AG04450 (cell line): Measurements from ENCODE around the gene UQCR10. TPM values are rescaled to one million over a fixed set of nuclear protein-coding genes. Genes with fewer than 3 reads are reported as not detected.
A peak's percentile ranks its signal among the peaks of the same experiment; 100 is the strongest.

Experiments
- CTCF ChIA-PET: fragments of 300-600, 350-600 bp; formaldehyde crosslinking; extraction: SDS; loops from one replicate; lab custom pipeline; 2022; ENCODE audit warnings: antibody characterized with exemption, inconsistent platforms; lab: Charles Lee
- POLR2A ChIA-PET: fragments of 350-600 bp; formaldehyde crosslinking; extraction: SDS; loops from one replicate; lab custom pipeline; 2021; ENCODE audit warnings: antibody characterized with exemption, inconsistent platforms; lab: Yijun Ruan, JAX
- DNase-seq: peaks from one replicate; pipeline ENCODE4 v3.0.0-alpha.2; 2011; ENCODE audit warnings: low read depth, low spot score
- H3K27ac ChIP-seq: one replicate; pipeline ENCODE4 v1.5.1; 2012; ENCODE audit warnings: low read depth, low read length, control low read depth
- H3K27me3 ChIP-seq: one replicate; pipeline ENCODE4 v1.6.0; 2012; ENCODE audit warnings: low read length; ENCODE audit not compliant: control insufficient read depth, insufficient read depth
- H3K4me3 ChIP-seq: 2 replicates; pipeline ENCODE4 v1.5.1; 2011; ENCODE audit warnings: mild to moderate bottlenecking, low read depth, low read length, control low read depth
- H3K9me3 ChIP-seq: 2 replicates; pipeline ENCODE4 v1.5.1; 2012; ENCODE audit warnings: low read length; ENCODE audit not compliant: control insufficient read depth, insufficient read depth
- polyA plus RNA-seq: library from polyadenylated mRNA; depleted of rRNA; stranded (reverse); fragments of >200 nt; gene quantifications from 2 replicates; pipeline ENCODE4 v1.2.3, GENCODE V29; 2011
- TF ChIP-seq, protein P1 (sequence below): IDR thresholded peaks from 2 replicates; pipeline ENCODE4 v1.5.1; 2011; ENCODE audit warnings: low read depth, low read length, control low read depth, inconsistent platforms

The UQCR10 gene
- polyA plus RNA-seq, 1 experiment, result 170 TPM

DNA sequence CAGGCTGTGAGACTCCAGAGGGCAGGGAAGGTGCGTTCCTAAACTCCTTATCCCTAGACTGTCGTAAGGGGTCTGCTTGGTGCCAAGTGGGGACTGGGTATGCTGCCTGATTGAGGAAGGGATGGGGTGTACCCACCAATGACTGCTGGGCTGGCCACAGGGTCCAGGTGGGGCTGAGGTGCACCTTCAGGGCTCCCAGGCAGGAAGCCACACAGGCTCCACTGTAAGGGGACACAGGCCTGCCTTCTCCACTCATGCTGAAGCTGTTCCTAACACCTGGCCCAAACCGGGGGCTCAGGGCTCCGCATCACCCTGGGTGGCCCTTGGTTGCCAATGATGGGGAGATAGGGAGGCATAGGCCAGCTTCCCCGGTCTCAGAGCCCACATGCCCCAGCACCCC is 27.0 kb upstream of the UQCR10 start:
- CTCF ChIA-PET, result no interaction called here

DNA sequence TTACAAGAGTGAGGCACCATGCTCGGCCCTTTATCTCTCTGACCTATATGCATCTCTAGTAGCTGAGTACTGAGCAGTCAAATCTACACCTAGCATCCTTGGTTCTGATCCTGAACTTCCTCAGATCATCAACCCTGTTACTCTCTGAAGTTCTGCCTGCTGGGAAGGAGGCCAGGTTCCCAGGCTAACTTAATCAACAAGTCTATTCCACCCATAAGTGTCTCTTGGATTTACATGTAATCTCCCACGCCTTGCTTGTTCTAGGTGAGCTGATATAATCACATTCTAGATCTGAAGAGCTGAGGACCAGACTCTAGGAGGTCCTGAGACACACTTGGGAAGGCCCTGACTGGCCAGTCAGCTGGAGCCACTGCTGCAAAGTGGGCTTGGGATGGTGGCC is 25.2 kb upstream of the UQCR10 start:
- no peak overlapping the region for H3K4me3 ChIP-seq

More for the DNA sequence above, 27.0 kb upstream of the UQCR10 start:
- no peaks in the 10 kb centered on the region; the same call in 1 of the 2 replicates for H3K9me3 ChIP-seq
- POLR2A ChIA-PET, result no interaction called here
- H3K4me3 ChIP-seq, result no peak overlapping the region
- no peak for DNase-seq
- no peaks in the 10 kb centered on the region for H3K27me3 ChIP-seq
- TF ChIP-seq, protein P1, sequence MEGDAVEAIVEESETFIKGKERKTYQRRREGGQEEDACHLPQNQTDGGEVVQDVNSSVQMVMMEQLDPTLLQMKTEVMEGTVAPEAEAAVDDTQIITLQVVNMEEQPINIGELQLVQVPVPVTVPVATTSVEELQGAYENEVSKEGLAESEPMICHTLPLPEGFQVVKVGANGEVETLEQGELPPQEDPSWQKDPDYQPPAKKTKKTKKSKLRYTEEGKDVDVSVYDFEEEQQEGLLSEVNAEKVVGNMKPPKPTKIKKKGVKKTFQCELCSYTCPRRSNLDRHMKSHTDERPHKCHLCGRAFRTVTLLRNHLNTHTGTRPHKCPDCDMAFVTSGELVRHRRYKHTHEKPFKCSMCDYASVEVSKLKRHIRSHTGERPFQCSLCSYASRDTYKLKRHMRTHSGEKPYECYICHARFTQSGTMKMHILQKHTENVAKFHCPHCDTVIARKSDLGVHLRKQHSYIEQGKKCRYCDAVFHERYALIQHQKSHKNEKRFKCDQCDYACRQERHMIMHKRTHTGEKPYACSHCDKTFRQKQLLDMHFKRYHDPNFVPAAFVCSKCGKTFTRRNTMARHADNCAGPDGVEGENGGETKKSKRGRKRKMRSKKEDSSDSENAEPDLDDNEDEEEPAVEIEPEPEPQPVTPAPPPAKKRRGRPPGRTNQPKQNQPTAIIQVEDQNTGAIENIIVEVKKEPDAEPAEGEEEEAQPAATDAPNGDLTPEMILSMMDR, result no peak
- no peak overlapping the region for H3K27ac ChIP-seq

DNA sequence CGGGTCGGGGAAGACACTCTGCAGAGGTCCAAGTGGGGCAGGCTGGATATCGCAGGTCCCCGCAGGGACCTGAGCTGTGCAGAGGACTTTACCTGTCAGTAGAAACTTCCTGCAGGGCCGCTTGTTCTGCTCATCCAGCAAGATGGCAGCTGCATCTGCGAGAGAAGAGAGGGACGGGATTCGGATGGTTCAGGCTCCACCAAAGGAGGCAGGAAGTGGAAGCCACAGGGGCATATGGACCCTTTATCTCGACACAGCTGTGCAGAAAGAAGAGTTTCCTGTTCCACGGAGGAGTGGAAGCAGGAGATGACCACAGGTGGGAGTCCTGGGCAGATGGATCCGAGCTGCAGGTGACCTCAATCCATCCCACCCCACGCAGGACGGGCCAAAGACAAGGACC is 24.8 kb upstream of the UQCR10 start:
- TF ChIP-seq, protein P1, result no peak
- Histone ChIP-seq H3K4me3 (no peak overlapping the region), H3K27me3 (no peaks in the 10 kb centered on the region), H3K27ac (no peak overlapping the region), H3K9me3 (no peaks in the 10 kb centered on the region; the same call in 1 of the 2 replicates)
- ChIA-PET POLR2A (no interaction called here), CTCF (interaction anchor here (0.5 kb wide), 1 partner anchor 32 kb away, joined by 3 read pairs; no protein-coding TSS in a partner anchor)
- DNase-seq, result no peak

More for the DNA sequence above, 25.2 kb upstream of the UQCR10 start:
- no peak for DNase-seq
- H3K27ac ChIP-seq, result no peak overlapping the region
- CTCF ChIA-PET, result no interaction called here
- H3K27me3 ChIP-seq, result no peaks in the 10 kb centered on the region
- POLR2A ChIA-PET, result no interaction called here
- TF ChIP-seq, protein P1, result no peak
- no peaks in the 10 kb centered on the region; the same call in 1 of the 2 replicates for H3K9me3 ChIP-seq

DNA sequence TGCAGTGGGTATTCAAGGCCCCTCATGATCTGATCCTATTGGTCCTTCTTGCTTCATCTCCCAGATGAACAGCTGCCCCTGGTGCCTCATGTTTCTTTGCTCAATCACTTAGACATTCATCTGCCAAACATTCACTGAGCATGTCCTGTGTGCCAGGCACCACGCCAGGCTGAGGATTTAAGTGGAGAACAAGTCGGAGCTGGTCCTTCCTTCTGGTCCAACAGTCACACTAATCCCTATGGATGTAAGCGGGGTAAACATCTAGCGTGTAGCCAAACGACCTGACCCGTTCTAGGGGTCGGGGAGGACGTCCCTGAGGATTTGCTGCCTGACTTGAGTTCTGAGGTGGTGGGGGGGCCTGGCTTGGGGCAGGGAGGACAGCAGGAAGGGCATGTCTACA is 22.3 kb upstream of the UQCR10 start:
- TF ChIP-seq, protein P1, result no peak
- H3K4me3 ChIP-seq, result no peak overlapping the region
- no peaks in the 10 kb centered on the region for H3K9me3 ChIP-seq
- H3K27ac ChIP-seq, result no peak overlapping the region
- no peaks in the 10 kb centered on the region for H3K27me3 ChIP-seq
- ChIA-PET CTCF (no interaction called here), POLR2A (no interaction called here)
- peak; percentile 15 for DNase-seq

DNA sequence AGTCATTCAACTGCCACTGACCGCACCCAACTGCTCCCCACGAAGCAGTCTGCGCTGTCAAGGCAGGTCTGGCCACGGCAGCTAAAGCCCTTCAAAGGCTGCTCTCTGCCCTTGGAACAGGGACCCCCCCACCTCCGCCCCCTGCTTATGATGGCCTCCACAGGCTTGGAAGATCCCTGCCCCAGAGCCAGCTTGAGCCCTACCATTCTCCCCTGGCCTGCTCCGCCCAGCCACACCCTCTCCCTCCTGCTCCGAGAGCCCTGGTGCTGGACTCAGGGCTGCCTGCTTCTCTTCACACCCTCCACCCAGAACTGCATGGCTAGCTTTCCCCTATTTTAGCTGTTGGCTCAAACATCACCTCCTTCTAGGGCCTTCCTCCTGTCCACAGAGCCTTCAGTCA is 19.3 kb upstream of the UQCR10 start:
- Histone ChIP-seq H3K27me3 (no peaks in the 10 kb centered on the region), H3K4me3 (no peak overlapping the region), H3K27ac (no peak overlapping the region), H3K9me3 (no peaks in the 10 kb centered on the region)
- TF ChIP-seq, protein P1, result no peak
- ChIA-PET CTCF (no interaction called here), POLR2A (no interaction called here)
- DNase-seq, result no peak
